ENCODE results near the gene LDB2.

GRCh38 chr4:16655111-16655510, 243.3 kb downstream of the LDB2 start:
- TF ChIP-seq, protein P1, sequence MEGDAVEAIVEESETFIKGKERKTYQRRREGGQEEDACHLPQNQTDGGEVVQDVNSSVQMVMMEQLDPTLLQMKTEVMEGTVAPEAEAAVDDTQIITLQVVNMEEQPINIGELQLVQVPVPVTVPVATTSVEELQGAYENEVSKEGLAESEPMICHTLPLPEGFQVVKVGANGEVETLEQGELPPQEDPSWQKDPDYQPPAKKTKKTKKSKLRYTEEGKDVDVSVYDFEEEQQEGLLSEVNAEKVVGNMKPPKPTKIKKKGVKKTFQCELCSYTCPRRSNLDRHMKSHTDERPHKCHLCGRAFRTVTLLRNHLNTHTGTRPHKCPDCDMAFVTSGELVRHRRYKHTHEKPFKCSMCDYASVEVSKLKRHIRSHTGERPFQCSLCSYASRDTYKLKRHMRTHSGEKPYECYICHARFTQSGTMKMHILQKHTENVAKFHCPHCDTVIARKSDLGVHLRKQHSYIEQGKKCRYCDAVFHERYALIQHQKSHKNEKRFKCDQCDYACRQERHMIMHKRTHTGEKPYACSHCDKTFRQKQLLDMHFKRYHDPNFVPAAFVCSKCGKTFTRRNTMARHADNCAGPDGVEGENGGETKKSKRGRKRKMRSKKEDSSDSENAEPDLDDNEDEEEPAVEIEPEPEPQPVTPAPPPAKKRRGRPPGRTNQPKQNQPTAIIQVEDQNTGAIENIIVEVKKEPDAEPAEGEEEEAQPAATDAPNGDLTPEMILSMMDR (IDR thresholded peaks at IDR 0.05; ENCODE audit: low read length), result no peak
- TF ChIP-seq EZH2 (optimal IDR thresholded peaks at IDR 0.05; ENCODE audit: low read depth, low read length) (no peak), EZH2phosphoT487 (IDR thresholded peaks at IDR 0.05; ENCODE audit: low read length) (no peak)

Measured in MM.1S (cell line).